Activated T-cell treated with anti-CD3 and anti-CD28 coated beads for 1 hour (primary cell): ENCODE measurements around the gene C12orf42.
"Not testable (repeated sequence)": the region's sequence is repeated elsewhere in the genome, so short reads cannot be mapped to it uniquely, and the experiment has no call there.

Experiments
- DNase-seq: peaks from one replicate; pipeline ENCODE4 v3.0.0-alpha.2; 2020; ENCODE audit warnings: low read depth

The C12orf42 gene

GRCh38 chr12:103424849-103425586 is 70.8 kb downstream of the C12orf42 start:
- not testable (repeated sequence) for DNase-seq

GRCh38 chr12:103423516-103423910 is 72.3 kb downstream of the C12orf42 start:
- no peak for DNase-seq

GRCh38 chr12:103422746-103423515 is 72.8 kb downstream of the C12orf42 start:
- no peak for DNase-seq

GRCh38 chr12:103422328-103422727 is 73.4 kb downstream of the C12orf42 start:
- no peak for DNase-seq

GRCh38 chr12:103421402-103421801 is 74.4 kb downstream of the C12orf42 start:
- no peak for DNase-seq

GRCh38 chr12:103415681-103416080 is 80.1 kb downstream of the C12orf42 start:
- no peak for DNase-seq

- DNase-seq, result no peak
Measured at GRCh38 chr12:103401421-103401820, 94.3 kb downstream of the C12orf42 start.

- no peak for DNase-seq
Measured at GRCh38 chr12:103399986-103400385, 95.8 kb downstream of the C12orf42 start.

- no peak for DNase-seq
Measured at GRCh38 chr12:103397536-103397935, 98.2 kb downstream of the C12orf42 start.

GRCh38 chr12:103392722-103393121 is 103.0 kb downstream of the C12orf42 start:
- no peak for DNase-seq

GRCh38 chr12:103391103-103391502 is 104.7 kb downstream of the C12orf42 start:
- no peak for DNase-seq

GRCh38 chr12:103387385-103387784 is 108.4 kb downstream of the C12orf42 start:
- no peak for DNase-seq

- DNase-seq, result no peak
Measured at GRCh38 chr12:103386451-103386850, 109.3 kb downstream of the C12orf42 start.

GRCh38 chr12:103382736-103383346 is 112.9 kb downstream of the C12orf42 start:
- no peak for DNase-seq

- no peak for DNase-seq
Measured at GRCh38 chr12:103382119-103382518, 113.6 kb downstream of the C12orf42 start.

GRCh38 chr12:103379670-103380069 is 116.1 kb downstream of the C12orf42 start:
- DNase-seq, result no peak

GRCh38 chr12:103373088-103373523 is 122.7 kb downstream of the C12orf42 start:
- no peak for DNase-seq

- no peak for DNase-seq
Measured at GRCh38 chr12:103369929-103370328, 125.8 kb downstream of the C12orf42 start.

- DNase-seq, result no peak
Measured at GRCh38 chr12:103368167-103368566, 127.6 kb downstream of the C12orf42 start.

GRCh38 chr12:103354403-103354802 is 141.4 kb downstream of the C12orf42 start:
- DNase-seq, result no peak

GRCh38 chr12:103353913-103354312 is 141.9 kb downstream of the C12orf42 start:
- no peak for DNase-seq

- no peak for DNase-seq
Measured at GRCh38 chr12:103350116-103350515, 145.7 kb downstream of the C12orf42 start.

GRCh38 chr12:103348935-103349334 is 146.8 kb downstream of the C12orf42 start:
- no peak for DNase-seq
